Measurements from ENCODE around the gene TMEM54. TPM values are rescaled to one million over a fixed set of nuclear protein-coding genes. Genes with fewer than 3 reads are reported as not detected.

The TMEM54 gene
- total and polyA plus RNA-seq, 2 of the 13 experiments (the other 11 are each of a cell fraction or from before 2014, with no cell fraction given), result 2.5 to 2.9 TPM

DNA sequence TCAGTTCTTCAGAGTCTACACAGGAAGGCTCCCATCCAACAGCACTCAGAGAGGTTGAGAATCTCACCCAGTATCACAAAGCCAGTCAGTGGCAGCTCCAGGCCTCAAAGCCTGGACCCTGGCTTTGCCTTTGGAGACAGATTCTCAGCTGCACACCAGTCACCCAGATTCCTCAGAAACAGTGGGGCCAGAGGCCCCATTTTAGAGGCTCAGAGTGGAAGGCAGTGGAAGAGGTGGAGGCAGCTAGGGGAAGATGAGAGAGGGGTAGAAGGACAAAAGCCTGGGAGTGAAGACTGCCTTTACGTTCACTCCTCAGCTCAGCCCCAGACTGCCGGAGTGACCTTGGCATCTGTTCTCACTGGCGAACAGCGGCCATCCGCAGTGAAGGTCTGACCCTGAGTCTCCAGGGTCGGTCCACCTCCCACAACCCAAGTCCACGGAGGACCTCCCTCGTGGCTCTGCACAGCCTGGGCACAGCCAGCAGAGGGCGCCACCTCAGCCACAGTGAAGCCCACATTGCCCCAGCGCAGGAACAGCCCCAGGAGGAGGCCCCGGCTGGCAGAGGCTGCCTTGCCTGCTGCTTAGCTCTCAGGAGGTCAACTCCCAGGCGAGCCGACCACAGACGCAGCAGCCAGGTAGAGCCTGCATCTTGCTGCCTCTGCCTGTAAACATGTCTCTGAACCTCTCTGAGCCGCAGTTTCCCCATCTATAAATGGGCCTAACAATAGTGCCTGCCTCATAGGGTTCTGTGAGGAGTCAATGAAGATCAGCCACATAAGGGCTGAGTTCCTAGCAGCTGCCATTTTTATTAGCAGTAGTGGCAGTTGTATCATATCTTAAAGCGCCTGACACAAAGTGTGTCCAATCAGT is 24.6 kb downstream of the TMEM54 start (continued):
- TF ChIP-seq ZNF768 (CRISPR knock-in tag; IDR thresholded peaks at IDR 0.05) (peak; percentile 78; the same call in 1 of the 2 replicates), GABPB1 (CRISPR knock-in tag; IDR thresholded peaks at IDR 0.05) (peak; percentile 36; the same call in 1 of the 2 replicates), ZNF350 (CRISPR knock-in tag; IDR thresholded peaks at IDR 0.05; ENCODE audit: borderline replicate concordance, low read depth) (0 out of 2 replicates have a peak, but pooled peaks have one; percentile 22), ZBTB44 (CRISPR knock-in tag; IDR thresholded peaks at IDR 0.05) (no peak), RELA (CRISPR knock-in tag; IDR thresholded peaks at IDR 0.05) (0 out of 2 replicates have a peak, but pooled peaks have one; percentile 32), ZNF605 (CRISPR knock-in tag; IDR thresholded peaks at IDR 0.05) (no peak), ZFP62 (CRISPR knock-in tag; IDR thresholded peaks at IDR 0.05) (no peak), SMAD3 (CRISPR knock-in tag; IDR thresholded peaks at IDR 0.05) (0 out of 2 replicates have a peak, but pooled peaks have one; percentile 25), ERF (CRISPR knock-in tag; IDR thresholded peaks at IDR 0.05) (peak; percentile 16; the same call in 1 of the 2 replicates), BORCS8-MEF2B (CRISPR knock-in tag; IDR thresholded peaks at IDR 0.05) (0 out of 2 replicates have a peak, but pooled peaks have one; percentile 14), ZNF660 (CRISPR knock-in tag; IDR thresholded peaks at IDR 0.05; ENCODE audit: borderline replicate concordance, low read depth) (no peak), TMF1 (CRISPR knock-in tag; IDR thresholded peaks at IDR 0.05; ENCODE audit: low read depth) (no peak), SMAD9 (CRISPR knock-in tag; IDR thresholded peaks at IDR 0.05) (no peak)
- TF ChIP-seq, protein P1, sequence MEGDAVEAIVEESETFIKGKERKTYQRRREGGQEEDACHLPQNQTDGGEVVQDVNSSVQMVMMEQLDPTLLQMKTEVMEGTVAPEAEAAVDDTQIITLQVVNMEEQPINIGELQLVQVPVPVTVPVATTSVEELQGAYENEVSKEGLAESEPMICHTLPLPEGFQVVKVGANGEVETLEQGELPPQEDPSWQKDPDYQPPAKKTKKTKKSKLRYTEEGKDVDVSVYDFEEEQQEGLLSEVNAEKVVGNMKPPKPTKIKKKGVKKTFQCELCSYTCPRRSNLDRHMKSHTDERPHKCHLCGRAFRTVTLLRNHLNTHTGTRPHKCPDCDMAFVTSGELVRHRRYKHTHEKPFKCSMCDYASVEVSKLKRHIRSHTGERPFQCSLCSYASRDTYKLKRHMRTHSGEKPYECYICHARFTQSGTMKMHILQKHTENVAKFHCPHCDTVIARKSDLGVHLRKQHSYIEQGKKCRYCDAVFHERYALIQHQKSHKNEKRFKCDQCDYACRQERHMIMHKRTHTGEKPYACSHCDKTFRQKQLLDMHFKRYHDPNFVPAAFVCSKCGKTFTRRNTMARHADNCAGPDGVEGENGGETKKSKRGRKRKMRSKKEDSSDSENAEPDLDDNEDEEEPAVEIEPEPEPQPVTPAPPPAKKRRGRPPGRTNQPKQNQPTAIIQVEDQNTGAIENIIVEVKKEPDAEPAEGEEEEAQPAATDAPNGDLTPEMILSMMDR (CRISPR knock-in tag; IDR thresholded peaks at IDR 0.05), result peak; percentile 92
- TF ChIP-seq, protein P2, sequence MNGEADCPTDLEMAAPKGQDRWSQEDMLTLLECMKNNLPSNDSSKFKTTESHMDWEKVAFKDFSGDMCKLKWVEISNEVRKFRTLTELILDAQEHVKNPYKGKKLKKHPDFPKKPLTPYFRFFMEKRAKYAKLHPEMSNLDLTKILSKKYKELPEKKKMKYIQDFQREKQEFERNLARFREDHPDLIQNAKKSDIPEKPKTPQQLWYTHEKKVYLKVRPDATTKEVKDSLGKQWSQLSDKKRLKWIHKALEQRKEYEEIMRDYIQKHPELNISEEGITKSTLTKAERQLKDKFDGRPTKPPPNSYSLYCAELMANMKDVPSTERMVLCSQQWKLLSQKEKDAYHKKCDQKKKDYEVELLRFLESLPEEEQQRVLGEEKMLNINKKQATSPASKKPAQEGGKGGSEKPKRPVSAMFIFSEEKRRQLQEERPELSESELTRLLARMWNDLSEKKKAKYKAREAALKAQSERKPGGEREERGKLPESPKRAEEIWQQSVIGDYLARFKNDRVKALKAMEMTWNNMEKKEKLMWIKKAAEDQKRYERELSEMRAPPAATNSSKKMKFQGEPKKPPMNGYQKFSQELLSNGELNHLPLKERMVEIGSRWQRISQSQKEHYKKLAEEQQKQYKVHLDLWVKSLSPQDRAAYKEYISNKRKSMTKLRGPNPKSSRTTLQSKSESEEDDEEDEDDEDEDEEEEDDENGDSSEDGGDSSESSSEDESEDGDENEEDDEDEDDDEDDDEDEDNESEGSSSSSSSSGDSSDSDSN (CRISPR knock-in tag; IDR thresholded peaks at IDR 0.05), result peak; percentile 35; the same call in 1 of the 2 replicates
- TF ChIP-seq, protein P3, sequence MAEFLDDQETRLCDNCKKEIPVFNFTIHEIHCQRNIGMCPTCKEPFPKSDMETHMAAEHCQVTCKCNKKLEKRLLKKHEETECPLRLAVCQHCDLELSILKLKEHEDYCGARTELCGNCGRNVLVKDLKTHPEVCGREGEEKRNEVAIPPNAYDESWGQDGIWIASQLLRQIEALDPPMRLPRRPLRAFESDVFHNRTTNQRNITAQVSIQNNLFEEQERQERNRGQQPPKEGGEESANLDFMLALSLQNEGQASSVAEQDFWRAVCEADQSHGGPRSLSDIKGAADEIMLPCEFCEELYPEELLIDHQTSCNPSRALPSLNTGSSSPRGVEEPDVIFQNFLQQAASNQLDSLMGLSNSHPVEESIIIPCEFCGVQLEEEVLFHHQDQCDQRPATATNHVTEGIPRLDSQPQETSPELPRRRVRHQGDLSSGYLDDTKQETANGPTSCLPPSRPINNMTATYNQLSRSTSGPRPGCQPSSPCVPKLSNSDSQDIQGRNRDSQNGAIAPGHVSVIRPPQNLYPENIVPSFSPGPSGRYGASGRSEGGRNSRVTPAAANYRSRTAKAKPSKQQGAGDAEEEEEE (CRISPR knock-in tag; IDR thresholded peaks at IDR 0.05; ENCODE audit: borderline replicate concordance), result no peak
- TF ChIP-seq, protein P4, sequence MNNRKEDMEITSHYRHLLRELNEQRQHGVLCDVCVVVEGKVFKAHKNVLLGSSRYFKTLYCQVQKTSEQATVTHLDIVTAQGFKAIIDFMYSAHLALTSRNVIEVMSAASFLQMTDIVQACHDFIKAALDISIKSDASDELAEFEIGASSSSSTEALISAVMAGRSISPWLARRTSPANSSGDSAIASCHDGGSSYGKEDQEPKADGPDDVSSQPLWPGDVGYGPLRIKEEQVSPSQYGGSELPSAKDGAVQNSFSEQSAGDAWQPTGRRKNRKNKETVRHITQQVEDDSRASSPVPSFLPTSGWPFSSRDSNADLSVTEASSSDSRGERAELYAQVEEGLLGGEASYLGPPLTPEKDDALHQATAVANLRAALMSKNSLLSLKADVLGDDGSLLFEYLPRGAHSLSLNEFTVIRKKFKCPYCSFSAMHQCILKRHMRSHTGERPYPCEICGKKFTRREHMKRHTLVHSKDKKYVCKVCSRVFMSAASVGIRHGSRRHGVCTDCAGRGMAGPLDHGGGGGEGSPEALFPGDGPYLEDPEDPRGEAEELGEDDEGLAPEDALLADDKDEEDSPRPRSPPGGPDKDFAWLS (CRISPR knock-in tag; IDR thresholded peaks at IDR 0.05; ENCODE audit: borderline replicate concordance), result no peak
